Activated T-cell treated with anti-CD3 and anti-CD28 coated beads, Interleukin-2, amount 50 U/mL, for 4 hours (primary cell): ENCODE data around the gene MBD5. TPM values are rescaled to one million over a fixed set of nuclear protein-coding genes. Genes with fewer than 3 reads are reported as not detected.
"Not testable (repeated sequence)": the region's sequence is repeated elsewhere in the genome, so short reads cannot be mapped to it uniquely, and the experiment has no call there.

Experiments
- ATAC-seq, 2 donors: fragments of 200-7000 bp; cut with Tn5 transposase; one replicate each; pipeline ENCODE4 v1.10.0; 2021
- DNase-seq: peaks from one replicate; pipeline ENCODE4 v3.0.0-alpha.2; 2020
- H3K27me3 Mint-ChIP-seq: one replicate; pipeline ENCODE4 v1.8.0; 2021; ENCODE audit warnings: low read depth, mixed read lengths
- H3K36me3 Mint-ChIP-seq: one replicate; pipeline ENCODE4 v1.8.0; 2022; ENCODE audit warnings: mixed read lengths; ENCODE audit not compliant: insufficient read depth
- H3K4me1 Mint-ChIP-seq: one replicate; pipeline ENCODE4 v1.8.0; 2021; ENCODE audit warnings: low read depth, mixed read lengths
- H3K4me3 Mint-ChIP-seq: one replicate; pipeline ENCODE4 v1.8.0; 2021; ENCODE audit warnings: mild to moderate bottlenecking, moderate library complexity, mixed read lengths
- H3K9me3 Mint-ChIP-seq: one replicate; pipeline ENCODE4 v1.8.0; 2021; ENCODE audit warnings: mixed read lengths
- total RNA-seq, 3 donors: library from RNA; stranded (reverse); gene quantifications; one replicate each; pipeline ENCODE4 v1.2.1, GENCODE V29; 2021

The MBD5 gene
- total RNA-seq, 3 donors from 2014 or later: 8.1 to 8.9 (median 8.2) TPM

GRCh38 chr2:148530350-148530749, 509.5 kb downstream of the MBD5 start:
- H3K4me3 Mint-ChIP-seq: no peak overlapping the region
- H3K9me3 Mint-ChIP-seq: no peaks in the 10 kb centered on the region
- H3K36me3 Mint-ChIP-seq: no peaks in the 10 kb centered on the region
- H3K4me1 Mint-ChIP-seq: peaks cover 73% of the 10 kb centered on the region
- H3K27me3 Mint-ChIP-seq: no peaks in the 10 kb centered on the region
- DNase-seq (no peak), ATAC-seq (no peak)

DNA sequence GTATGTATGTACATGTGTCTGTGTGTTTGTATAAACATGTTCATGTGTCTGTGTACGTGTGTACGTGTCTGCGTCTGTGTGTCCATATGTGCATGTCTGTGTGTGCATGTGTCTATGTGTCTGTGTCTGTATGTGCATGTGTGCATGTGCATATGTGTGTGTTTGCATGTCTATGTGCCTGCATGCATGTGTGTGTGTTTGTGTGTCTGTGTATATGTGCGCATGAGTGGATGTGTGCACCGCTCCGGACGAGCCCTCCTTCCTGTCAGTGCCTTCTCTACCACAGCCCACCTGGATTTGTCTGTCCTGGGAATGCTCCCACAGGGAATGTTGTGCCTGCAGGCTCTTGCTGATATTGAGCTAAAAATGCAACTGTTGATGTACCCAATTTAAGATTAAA, 510.3 kb downstream of the MBD5 start:
- Mint-ChIP-seq H3K4me1 (peaks cover 66% of the 10 kb centered on the region), H3K27me3 (no peaks in the 10 kb centered on the region), H3K4me3 (no peak overlapping the region), H3K9me3 (no peaks in the 10 kb centered on the region), H3K36me3 (no peaks in the 10 kb centered on the region)
- ATAC-seq (no peak), DNase-seq (no peak)

- H3K27me3 Mint-ChIP-seq: no peaks in the 10 kb centered on the region
- H3K9me3 Mint-ChIP-seq: no peaks in the 10 kb centered on the region
- H3K36me3 Mint-ChIP-seq: no peaks in the 10 kb centered on the region
- H3K4me1 Mint-ChIP-seq: peaks cover 60% of the 10 kb centered on the region
- no peak for ATAC-seq
- H3K4me3 Mint-ChIP-seq: no peak overlapping the region
- no peak for DNase-seq
Observed at GRCh38 chr2:148531669-148532428, 511.0 kb downstream of the MBD5 start.

GRCh38 chr2:148533004-148533403, 512.1 kb downstream of the MBD5 start:
- H3K4me1 Mint-ChIP-seq: peaks cover 51% of the 10 kb centered on the region
- H3K4me3 Mint-ChIP-seq: no peak overlapping the region
- no peak for DNase-seq
- H3K36me3 Mint-ChIP-seq: no peaks in the 10 kb centered on the region
- no peak for ATAC-seq
- H3K27me3 Mint-ChIP-seq: no peaks in the 10 kb centered on the region
- H3K9me3 Mint-ChIP-seq: no peaks in the 10 kb centered on the region

GRCh38 chr2:148533685-148534084, 512.8 kb downstream of the MBD5 start:
- DNase-seq (no peak), ATAC-seq (no peak)
- no peaks in the 10 kb centered on the region for H3K36me3 Mint-ChIP-seq
- no peaks in the 10 kb centered on the region for H3K9me3 Mint-ChIP-seq
- H3K4me1 Mint-ChIP-seq: peaks cover 49% of the 10 kb centered on the region
- no peak overlapping the region for H3K4me3 Mint-ChIP-seq
- H3K27me3 Mint-ChIP-seq: no peaks in the 10 kb centered on the region

- peaks cover 47% of the 10 kb centered on the region for H3K4me1 Mint-ChIP-seq
- H3K4me3 Mint-ChIP-seq: no peak overlapping the region
- H3K9me3 Mint-ChIP-seq: no peaks in the 10 kb centered on the region
- H3K27me3 Mint-ChIP-seq: no peaks in the 10 kb centered on the region
- ATAC-seq (no peak), DNase-seq (no peak)
- no peaks in the 10 kb centered on the region for H3K36me3 Mint-ChIP-seq
Observed at GRCh38 chr2:148534416-148535204, 513.7 kb downstream of the MBD5 start.

GRCh38 chr2:148538375-148538774, 517.5 kb downstream of the MBD5 start:
- Mint-ChIP-seq H3K9me3 (no peaks in the 10 kb centered on the region), H3K4me1 (peaks cover 41% of the 10 kb centered on the region), H3K4me3 (no peak overlapping the region), H3K27me3 (no peaks in the 10 kb centered on the region), H3K36me3 (no peaks in the 10 kb centered on the region)
- DNase-seq (no peak), ATAC-seq (no peak)

GRCh38 chr2:148540022-148540421, 519.1 kb downstream of the MBD5 start:
- peaks cover 37% of the 10 kb centered on the region for H3K4me1 Mint-ChIP-seq
- no peaks in the 10 kb centered on the region for H3K27me3 Mint-ChIP-seq
- no peaks in the 10 kb centered on the region for H3K36me3 Mint-ChIP-seq
- DNase-seq (no peak), ATAC-seq (peak; percentile 78 to 81)
- H3K9me3 Mint-ChIP-seq: no peaks in the 10 kb centered on the region
- no peak overlapping the region for H3K4me3 Mint-ChIP-seq

GRCh38 chr2:148541792-148542191, 520.9 kb downstream of the MBD5 start:
- Mint-ChIP-seq H3K27me3 (no peaks in the 10 kb centered on the region), H3K4me1 (peaks cover 48% of the 10 kb centered on the region), H3K4me3 (no peak overlapping the region), H3K9me3 (no peaks in the 10 kb centered on the region), H3K36me3 (no peaks in the 10 kb centered on the region)
- no peak for DNase-seq
- no peak for ATAC-seq

DNA sequence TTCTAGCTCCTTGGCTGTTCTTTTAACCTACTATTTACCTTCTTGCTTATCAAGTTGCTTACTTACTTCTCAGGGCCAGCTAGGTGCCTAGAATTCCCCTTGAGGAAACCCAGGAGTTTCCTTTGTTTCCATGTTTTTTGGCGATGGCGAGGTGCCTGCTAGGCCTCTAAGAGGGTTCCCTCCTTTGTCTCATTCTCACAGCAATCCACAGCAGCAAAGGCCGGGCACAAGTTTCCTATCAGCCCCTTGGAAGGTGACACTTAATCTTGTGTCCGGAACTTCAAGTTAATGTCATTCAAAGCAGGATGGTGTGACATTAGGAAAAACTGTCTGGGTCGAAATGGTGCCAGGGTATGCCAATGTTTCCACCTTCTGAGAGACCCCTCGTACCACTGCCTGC, 521.7 kb downstream of the MBD5 start:
- ATAC-seq: no peak
- no peak for DNase-seq
- no peaks in the 10 kb centered on the region for H3K9me3 Mint-ChIP-seq
- no peak overlapping the region for H3K4me3 Mint-ChIP-seq
- H3K27me3 Mint-ChIP-seq: no peaks in the 10 kb centered on the region
- H3K36me3 Mint-ChIP-seq: no peaks in the 10 kb centered on the region
- peaks cover 51% of the 10 kb centered on the region for H3K4me1 Mint-ChIP-seq

DNA sequence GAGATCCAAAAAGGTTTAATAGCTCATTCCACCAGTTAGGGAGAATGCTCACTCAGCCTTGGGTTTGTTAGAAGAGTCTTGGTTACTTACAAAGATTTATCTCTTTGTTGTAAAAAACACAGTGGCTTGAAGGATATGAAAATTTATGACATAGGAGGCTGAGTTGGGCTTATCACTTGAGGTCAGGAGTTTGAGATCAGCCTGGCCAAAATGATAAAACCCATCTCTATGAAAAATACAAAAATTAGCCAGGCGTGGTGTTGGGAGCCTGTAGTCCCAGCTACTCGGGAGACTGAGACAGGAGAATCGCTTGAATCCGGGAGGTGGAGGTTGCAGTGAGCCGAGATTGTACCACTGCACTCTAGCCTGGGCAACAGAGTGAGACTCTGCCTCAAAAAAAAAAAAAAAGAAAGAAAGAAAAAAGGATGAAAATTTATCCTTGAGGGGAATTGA, 522.2 kb downstream of the MBD5 start:
- H3K9me3 Mint-ChIP-seq, DNase-seq, H3K27me3 Mint-ChIP-seq, H3K36me3 Mint-ChIP-seq, H3K4me3 Mint-ChIP-seq, ATAC-seq: not testable (repeated sequence)
- H3K4me1 Mint-ChIP-seq: peaks cover 49% of the 10 kb centered on the region

DNA sequence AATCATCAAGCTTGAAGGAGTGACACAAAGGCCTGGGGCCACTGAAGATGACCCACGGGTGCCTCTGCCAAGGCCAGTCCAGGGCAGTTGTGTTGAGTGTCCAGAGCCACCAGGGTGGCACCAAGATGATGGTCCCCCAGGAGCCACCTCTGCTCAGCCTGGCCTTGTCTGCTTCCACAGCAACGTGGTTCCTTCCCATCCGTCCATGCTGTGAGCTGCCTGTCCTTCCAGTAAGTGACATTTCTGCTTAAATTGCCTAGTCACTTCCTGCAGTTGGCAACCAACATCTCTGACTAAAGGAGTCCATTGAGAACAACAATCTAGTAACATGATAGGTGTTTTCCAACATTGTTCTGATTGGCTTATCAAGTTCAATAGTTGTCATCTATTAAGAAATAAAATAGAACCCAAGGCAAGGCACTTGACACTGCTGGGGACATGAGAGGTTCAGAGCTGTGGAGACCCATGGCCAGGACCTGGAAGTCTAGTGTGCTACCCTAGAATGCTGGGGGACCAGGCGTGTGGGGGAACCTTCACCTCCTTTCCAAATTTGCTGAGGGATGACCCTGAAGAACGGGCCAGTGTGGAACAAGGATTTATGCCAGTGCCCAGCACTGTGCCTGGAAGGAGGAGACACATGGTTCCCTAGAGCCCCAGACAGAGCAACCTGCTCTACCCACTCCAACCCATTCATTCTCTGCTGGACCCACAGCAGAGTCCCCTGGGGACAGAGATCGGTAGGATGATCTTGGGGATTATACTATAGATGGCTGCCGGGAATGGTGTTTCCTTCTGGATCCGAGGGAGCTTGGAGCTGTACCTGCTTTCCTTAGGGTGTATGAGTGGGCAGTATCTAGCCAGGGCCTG, 524.7 kb downstream of the MBD5 start:
- Mint-ChIP-seq H3K4me1 (peaks cover 33% of the 10 kb centered on the region), H3K36me3 (no peaks in the 10 kb centered on the region), H3K4me3 (no peak overlapping the region), H3K27me3 (no peaks in the 10 kb centered on the region), H3K9me3 (no peaks in the 10 kb centered on the region)
- ATAC-seq (peak; percentile 76 to 87), DNase-seq (no peak)

- Mint-ChIP-seq H3K4me3 (no peak overlapping the region), H3K4me1 (peaks cover 26% of the 10 kb centered on the region), H3K27me3 (no peaks in the 10 kb centered on the region), H3K36me3 (no peaks in the 10 kb centered on the region), H3K9me3 (no peaks in the 10 kb centered on the region)
- ATAC-seq: peak; percentile 8 to 23
- DNase-seq: no peak
Observed at GRCh38 chr2:148546270-148546669, 525.4 kb downstream of the MBD5 start.

- DNase-seq (no peak), ATAC-seq (no peak)
- Mint-ChIP-seq H3K4me3 (no peak overlapping the region), H3K36me3 (no peaks in the 10 kb centered on the region), H3K27me3 (no peaks in the 10 kb centered on the region), H3K9me3 (no peaks in the 10 kb centered on the region), H3K4me1 (peaks cover 24% of the 10 kb centered on the region)
Observed at GRCh38 chr2:148548716-148549400, 528.0 kb downstream of the MBD5 start.
